NT2/D1 (cell line): ENCODE results near the gene SCO1.

Experiments used
- SUZ12 ChIP-seq: IDR thresholded peaks from 2 replicates; pipeline ENCODE4 v1.6.1; 2011; ENCODE audit not compliant: insufficient read length, insufficient read depth; ENCODE audit errors: extremely low read depth
- YY1 ChIP-seq: IDR thresholded peaks from 2 replicates; pipeline ENCODE4 v1.6.1; 2011; ENCODE audit not compliant: insufficient read length, insufficient read depth
- ZNF274 ChIP-seq: IDR thresholded peaks from 2 replicates; pipeline ENCODE4 v1.6.1; 2011; ENCODE audit warnings: mild to moderate bottlenecking, low read depth, low read length

DNA sequence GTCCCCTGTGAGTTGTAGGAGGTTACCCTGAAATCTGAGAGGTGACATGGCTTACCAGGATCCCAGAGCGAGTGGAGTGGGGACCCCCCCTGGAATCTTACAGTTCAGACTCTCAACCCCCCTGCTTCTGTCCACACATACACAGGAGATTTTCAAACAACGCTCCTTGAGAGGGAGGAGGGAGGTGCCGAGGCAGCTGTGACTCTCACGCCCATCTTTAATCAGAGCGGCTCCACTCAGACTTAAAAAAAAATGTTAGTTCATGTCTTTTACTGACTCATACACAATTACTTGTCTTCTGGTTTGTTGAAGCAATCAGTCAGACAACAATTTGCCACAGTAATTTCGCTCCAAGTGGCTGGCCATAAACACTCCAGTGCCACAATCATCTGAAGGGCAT, 47.9 kb upstream of the SCO1 start:
- TF ChIP-seq ZNF274 (no peak), YY1 (no peak), SUZ12 (no peak)
